HG03457 (cell line): Measurements from ENCODE around the gene HS1BP3.

Source experiments
- ATAC-seq: cut with Tn5 transposase; IDR thresholded peaks from one replicate; pipeline ENCODE4 v1.9.1; 2021; ENCODE audit warnings: moderate number of reproducible peaks; ENCODE audit not compliant: unreplicated experiment

HS1BP3 gene

DNA sequence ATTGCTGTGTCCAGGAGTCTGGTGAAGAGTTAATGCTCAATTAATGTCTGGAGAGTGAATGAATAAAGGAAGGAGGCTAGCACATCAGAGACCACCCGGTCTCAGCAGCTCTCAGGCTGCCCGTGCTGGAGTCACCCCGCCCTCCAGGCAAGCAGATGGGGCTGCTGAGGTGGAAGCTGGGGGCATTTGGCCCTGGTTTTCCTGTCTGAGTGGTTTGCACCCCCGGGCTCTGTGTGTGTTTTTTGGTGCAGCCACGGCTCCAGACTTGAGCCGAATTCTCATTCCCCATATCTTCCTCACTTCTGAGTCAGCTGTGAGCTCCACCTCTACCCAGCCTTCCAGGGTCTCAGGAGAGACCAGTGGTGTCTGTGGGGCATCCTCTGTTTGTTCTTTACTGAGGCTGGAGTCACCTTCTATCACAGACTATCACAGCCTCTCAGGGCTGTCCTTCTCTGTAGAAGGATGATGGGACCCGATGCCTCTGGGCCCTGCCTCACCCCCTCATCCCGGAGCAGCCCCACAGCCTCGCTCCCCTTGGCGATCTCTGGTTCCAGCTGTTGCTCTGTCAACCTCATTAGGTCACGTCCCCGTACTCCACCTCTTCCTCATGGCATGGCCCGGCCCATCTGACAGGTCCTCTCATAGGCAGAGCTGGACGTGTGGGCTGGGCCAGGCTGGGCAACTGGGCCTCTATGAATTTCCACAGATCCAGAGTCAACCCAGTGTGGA is 60.8 kb downstream of the HS1BP3 start:
- no peak for ATAC-seq

DNA sequence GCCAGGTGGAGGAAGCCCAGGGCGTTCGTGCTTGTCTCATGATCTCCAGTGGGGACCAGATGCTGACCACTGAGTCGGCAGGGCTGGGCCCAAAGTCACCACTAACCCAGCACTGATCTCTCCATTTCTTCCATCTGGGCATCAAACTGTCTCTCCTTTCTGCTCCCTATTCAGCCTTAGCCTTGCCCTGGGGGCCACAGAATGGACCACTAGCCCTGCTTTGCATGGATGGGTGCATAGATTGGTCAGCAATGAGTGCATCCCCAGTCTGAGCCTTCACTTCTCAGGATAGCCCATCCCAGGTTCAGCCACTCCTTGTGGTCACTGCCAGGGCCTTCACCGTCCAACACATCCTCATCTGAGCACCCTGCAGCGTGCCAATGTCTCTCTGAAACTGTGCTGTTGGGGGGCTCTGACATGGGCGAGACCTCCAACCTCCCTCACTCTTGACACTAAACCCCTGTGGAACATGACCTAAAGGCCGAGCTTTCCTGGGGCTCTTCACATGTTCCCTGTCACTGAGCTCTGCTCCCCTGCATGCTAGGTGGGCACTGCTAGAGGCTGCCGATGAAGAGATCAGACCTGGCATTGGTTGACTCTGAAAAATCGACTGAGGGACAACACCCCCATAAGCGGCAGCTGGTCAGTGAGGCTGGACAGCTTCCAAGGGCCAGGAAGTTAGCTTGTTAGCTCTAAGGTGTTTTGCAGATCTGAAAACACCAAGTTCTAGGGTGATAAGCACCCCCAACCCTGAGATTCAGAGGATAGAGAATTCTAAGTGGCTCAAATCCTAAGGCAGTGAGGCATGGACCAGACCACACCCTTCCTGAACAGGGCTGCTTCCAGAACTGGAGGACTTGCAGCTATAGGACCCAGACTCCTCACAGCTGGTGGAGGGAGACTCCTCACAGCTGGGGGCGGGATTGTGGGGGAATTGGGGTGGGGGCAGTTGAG is 61.7 kb downstream of the HS1BP3 start:
- no peak for ATAC-seq

DNA sequence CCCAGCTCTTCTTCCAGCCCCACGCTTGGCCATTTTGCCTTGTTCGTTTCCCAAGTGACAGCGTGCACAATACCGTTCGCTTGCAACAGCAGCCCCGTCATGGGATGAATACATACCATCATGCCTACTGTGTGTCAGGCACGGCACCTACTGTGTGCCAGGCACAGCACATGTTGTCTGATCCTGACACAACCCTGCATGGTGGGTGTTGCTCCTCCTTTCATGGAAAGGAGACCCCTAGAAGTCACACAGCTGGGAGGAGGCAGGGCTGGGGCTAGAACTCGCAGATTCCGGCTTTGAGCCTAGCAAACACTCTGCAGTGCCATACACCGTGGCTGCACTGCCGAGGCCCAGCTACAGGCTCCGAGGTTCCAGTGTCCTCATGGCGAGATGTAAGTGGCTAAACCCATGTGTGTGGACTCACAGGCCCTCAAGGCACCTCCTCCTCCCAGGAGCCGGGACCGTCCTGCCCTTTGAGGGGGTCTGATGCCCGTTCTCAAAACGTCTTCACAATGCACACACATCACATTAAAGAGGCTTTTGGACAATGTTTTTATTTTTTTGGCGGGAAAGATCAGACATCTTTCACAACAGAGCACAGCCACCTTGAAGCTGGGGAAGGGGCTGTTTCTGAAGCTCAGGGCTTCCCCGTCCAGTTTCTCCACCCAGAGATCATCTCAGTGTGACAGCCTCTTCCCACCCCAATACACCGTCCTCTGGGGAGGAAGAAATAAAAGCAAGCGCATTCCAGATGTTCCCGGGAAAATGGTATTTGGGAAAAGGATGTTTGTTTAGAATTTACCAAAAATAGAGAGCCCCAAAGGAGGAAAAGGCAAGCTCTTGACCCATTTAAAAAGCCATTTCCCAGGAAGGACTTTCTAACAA is 64.9 kb downstream of the HS1BP3 start:
- ATAC-seq: no peak

DNA sequence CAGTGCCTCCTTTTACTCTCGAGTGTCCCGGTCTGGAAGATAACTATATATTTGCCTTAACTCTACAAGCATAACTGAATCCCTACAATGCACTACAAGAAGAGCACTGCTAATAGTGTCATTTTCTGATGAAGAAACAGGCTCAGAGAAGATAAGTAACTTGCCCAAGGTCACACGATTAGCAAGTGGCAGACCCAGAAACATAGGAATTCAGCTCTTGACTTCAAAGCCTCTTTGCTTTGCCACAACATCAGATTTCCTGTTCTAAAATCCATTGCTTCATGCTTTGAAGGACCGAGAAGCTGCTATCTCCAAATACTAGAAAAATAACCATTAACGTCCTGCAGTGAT is 65.6 kb downstream of the HS1BP3 start:
- ATAC-seq: no peak

DNA sequence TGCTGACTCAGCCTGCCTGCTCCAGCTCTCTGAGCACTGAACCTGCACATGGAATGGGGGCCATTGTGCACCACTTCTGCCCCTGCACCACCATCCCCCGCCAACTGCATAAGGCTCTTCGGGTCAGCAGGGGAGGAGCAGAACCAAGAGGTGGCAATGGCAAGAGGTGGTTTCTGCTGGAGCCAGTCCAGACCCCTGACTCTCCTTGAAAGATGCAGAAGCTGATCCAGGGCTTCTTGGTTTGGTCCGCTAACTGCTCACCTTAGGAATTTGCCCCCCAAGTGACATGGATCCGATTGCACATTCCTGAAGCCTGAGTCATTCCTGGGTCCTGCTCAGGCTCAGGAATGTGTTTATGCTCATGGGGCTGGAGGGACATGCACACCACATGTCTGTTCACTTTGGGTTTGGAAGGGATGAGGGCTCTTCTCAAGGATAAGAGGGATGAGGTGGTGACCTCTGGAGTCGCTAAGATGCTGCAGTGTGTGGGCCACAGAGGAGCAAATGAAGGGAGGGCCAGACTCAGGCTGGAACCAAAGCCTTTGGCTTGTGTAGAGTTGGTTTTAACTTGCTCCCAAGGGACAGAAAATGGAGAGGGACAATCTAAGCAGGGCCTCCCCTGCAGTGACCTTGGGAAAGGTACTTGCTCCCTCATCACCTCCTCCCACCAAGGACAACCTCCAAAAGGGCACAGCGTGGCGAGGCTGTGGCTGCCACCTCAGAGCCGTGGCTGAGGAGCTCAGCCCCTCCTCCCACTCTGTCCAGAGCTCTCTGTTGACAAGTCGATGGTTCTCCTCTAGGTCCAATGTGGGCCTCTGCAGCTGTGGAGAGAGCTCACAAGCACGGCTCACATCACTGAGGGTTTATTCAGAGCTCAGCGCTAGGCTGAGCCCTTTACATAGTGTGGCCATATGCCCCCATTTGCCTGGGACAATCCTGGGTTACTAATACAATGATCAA is 66.2 kb downstream of the HS1BP3 start:
- no peak for ATAC-seq

DNA sequence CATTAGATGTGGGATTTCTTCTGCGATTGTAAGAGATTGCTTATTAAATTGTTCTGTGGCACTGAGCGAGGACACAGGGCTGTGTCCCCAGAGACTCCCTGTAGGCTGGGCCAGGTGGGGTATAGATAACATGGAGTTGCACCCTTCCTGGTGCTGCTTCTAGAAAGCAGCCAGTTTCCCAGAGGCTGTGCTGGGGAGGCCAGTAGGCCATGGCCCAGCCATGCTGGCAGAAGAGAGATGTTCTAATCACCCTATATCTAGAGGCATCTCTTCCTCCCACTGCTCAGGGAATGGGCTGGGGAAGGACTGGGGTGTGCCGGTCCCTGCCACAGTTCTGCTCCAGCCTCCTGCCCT is 66.9 kb downstream of the HS1BP3 start:
- no peak for ATAC-seq

DNA sequence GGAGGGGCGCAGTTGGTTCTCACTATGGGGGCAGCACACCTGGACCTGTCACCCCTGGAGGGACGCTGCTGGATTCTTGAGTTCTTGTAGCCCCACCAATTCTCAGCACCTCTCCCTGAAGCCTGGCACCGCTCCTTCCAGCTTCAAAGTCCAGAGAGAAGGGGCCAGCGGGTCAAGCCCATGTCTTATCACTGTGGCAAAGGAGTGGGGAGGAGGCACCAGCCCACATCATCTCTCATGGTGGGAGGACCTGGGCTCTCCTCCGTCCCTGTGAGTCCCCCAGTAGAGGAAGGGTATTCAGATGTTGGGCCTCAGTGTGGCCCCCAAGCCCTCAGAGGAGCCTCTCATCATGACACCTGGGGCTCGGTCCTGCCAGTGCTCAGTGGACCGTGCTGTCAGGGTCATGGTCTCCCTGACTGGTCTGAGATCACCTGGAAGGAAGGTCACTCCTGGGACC is 67.4 kb downstream of the HS1BP3 start:
- ATAC-seq: no peak

DNA sequence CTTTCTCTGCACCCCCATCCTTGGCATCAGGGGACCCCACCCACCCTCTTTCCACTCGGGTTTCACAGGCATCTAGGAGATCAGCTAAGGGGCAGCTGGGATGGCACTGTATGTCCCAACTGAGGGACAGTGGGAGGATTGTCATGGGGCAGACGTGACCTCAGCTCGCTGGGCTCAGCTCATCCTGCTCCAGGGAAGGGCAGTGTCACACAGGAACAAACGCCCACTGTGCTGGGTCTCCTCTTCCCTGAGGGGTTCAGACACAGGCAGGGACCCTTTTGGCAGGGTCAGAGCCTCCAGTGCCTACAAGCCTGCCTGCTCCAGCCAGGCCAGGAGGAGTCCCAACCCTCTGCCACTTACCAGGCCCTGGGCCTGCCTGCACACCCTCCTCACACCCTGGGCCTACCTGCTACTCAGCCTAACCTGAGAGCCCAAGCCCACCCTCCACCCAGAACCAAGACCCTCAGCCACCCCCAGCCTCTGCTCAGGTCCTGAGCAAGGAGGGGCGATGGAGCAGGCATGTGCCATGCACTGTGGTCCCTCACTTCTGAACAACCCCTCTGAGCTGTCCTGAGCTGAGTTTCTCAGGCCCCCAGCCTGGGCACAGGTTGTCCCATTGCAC is 68.2 kb downstream of the HS1BP3 start:
- ATAC-seq: no peak

DNA sequence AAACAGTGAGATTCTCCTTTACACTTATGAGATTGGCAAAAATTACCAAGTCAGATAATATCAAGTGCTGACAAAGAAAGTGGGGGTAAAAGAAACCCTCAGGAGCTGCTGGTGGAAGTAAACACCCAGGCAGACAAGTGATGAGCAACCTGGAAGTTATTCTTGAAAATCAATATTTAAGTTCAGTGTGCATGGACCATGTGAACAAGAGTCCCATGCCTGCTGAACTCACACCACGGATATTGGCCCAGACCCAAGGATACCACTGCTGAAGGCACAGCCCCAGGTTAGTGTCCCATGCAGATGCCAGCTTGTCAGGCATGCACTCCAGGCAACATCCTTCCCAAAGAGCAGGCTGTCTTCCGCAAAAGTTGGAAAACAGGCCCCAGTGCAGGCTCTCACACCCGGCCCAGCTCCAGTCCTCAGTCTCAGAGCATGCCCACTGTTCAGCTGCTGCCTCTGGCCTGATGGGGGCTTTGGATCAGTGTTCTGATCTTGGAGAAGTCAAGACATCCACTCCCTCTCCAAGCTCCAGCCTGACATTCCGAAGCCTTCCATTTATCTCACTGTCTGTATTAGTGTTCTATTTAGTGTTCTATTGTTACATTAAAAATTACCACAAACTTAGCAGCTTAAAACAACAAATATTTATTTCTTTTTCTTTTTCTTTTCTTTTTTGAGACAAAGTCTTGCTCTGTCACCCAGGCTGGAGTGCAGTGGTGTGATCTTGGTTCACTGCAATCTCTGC is 70.0 kb downstream of the HS1BP3 start:
- ATAC-seq: no peak

DNA sequence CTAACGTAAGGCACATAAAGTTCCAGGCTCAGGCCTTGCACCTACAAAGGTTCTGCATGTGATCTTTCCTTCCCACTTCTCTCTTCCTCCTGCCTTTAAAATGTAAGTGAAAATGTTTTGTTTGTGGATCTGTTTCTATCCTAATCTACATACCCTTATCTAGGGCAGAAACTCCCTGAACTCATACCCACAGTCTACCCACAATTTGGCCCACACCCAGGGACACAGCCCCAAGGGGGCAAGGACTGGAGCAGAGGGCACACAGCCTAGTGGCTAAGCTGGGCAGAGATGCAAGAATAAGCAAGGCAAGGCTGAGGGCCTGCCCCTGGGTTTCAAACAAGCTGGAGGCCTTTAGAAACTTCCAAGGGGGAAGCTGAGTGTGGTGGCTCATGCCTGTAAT is 71.0 kb downstream of the HS1BP3 start:
- no peak for ATAC-seq

DNA sequence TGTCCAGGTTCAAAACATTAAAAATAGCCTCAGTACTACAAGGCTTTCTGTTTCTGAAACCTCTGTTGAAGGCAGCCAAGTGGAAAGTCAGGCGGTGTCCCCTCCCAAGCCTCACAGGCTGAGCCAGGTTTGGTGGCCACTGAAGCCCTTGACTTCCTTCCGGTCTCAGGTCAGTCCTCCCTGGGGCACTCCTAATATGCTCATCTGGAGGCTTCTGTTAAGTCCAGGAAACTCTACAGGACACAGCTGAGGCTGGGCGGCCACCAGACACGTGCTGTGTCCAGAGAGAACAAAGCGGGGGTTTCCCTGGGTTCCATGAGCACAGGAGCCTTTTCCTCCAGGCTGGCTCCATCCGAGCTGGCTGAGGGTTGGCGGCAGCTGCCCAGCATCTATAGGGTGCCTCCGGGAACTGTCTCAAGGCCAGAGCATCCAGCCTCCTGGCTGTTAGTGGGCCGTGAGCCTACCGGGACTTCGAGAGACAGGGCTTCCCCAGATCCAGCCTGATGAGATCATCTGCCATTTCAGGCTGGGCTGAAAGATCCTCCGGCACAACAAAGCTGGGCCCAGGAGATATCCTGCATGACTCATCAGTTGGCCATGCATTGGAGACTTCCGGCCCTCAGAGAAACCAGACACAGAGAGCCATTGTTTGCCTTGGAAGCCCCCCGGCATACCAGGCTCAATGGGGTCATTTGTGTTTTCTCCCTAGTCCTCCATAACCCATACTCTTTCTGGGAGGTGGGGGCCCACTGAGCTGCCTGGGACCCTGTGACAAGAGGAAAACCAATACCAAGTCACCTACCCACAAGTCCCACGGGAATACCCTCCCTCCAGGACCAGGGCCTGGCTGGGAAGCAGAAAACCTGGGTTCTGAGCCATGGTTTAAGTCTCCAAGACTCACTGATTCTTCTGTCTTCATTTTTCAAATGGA is 71.7 kb downstream of the HS1BP3 start:
- peak; percentile 40 for ATAC-seq

DNA sequence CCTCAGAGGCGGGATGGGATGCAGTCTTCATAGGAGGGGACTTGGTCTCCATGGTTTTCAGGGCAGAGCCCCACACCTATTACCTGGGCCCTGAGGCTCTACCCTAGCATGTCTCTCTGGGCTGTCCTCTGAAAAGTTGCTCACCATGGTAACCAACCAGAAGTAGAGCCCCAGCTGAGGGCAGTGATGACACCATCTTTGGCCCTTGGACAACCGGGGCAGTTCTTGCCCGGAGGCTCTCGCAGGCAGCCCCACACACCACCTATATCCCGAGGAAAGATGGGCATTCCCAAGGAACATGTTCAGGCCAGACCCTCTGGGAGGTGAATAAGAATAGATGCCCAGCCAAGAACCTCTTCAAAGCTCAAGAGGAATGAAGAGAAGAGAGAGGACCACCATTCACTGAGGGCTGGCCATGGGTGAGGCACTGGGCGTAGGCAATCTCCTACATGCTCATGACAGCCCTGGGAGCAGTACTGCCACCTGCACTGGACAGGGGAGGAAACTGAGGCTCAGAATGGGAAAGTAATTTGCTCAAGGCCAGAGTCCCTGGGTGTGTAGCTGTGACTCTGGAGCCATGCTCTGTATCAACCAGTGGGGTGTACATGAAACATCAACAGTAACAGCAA is 72.5 kb downstream of the HS1BP3 start:
- ATAC-seq: no peak

DNA sequence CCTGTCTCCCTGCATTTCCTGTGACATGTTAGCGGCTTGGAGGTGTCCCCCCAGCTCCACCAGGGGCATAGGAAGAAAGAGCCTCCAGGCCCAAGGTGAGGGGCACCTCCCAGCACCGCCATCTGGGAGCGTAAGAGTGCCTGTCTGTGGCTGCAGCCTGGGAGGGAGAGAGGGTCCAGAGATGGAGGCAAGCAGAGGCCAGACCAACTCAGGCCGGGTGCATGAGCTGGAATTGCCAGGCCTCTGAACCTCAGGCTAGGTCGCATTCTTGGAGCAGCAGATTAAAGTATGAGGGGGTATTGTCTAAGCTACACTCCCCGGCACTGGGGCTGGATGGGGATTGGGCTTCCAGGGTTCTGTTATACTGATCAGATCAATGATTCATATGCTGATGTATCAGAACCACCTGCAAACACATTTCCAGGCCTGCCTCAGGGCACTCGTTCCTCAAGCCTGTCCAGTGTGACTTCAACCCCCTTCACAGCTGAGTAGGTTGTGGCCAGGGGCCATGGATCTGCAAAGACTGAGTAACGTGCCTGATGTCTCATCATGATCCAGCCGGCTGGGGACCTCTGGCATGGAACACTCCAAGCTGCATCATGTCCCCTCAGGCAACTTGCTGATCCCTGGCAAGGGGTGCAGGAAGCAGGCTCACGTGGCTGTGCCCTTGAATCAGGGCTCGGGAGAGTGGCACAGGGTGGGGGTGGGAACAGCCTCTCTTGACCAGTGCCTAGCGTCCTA is 73.2 kb downstream of the HS1BP3 start:
- no peak for ATAC-seq

DNA sequence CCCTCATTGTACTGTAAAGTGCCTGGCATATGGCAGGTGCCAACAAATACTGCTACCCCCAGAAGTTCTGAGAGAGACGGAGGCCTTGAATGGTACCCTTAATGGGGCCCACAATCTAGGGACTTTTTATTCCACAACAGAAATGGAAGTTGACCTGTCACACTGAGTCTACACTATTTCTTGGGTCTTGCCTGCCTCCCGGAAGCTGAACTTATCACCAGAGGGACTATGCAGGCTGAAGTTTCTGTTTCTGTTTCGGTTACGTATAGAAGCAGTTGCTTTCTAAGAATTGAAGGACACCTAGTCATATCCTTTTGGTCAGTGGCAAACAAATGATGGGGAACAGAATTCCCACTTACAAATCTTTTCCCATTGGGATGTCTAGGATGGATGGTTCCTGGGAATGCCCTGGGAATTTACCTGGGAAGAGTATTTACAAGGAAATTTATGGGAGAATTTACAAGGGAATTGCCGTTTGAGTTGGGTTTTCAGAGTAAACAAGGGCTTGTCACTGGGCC is 74.2 kb downstream of the HS1BP3 start:
- peak; percentile 79 for ATAC-seq

DNA sequence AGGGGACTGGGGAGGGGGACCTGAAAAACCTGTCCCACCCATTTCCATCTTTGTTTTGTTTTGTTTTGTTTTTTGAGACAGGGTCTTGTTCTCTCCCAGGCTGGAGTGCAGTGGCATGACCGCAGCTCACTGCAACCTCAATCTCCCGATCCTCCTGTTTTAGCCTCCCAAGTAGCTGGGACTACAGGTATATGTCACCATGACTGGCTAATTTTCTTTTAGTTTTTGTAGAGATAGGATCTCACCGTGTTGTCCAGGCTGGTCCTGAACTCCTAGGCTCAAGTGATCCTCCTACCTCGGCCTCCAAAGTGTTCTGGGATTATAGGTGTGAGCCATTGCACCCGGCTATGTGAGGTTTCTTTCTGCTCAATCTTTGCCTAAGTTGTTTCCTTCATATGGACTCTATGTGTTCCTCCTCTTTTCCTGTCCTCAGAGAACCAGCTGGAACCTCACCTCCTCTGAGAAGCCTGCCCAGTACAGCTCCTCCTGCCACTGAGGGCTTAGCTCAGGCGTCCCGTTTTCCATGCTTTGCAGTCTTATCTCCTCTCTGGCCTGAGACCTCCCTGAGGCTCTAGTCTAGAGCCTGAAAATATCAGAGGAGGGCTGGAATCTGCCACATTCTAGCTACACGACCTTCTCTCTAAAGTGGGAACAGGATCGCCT is 74.8 kb downstream of the HS1BP3 start:
- ATAC-seq: no peak

DNA sequence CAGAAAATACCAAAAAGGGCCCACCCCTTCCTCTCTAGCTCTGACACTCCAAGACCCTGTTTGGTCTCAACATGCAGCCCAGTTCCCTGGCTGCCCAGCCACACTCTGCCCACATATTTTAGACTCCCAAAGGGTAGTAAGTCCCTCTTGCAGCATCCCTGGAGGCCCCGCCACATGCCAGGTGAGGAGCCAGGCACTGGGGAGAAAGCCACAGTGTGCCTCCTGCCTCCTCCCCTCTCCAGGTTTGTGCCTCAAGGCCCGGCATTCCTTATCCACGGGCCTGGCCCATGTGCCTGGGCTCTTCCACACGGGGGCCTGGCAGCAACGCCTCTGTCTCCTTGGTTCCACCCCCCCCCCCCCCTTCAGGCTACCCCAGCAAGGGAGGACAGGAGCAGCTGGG is 75.5 kb downstream of the HS1BP3 start:
- ATAC-seq: no peak
